Mesenchymal stem cell (in vitro differentiated cells and primary cell): ENCODE data around the gene EGFR.
A peak's percentile ranks its signal among the peaks of the same experiment; 100 is the strongest.

ENCODE experiments used
- DNase-seq: peaks from one replicate; pipeline ENCODE4 v3.0.0-alpha.2; 2013
- H2AFZ ChIP-seq: one replicate; pipeline ENCODE4 v1.6.1; 2013; ENCODE audit warnings: low read depth, mild to moderate bottlenecking, control low read depth, inconsistent platforms, low read length, moderate library complexity
- H2AK5ac ChIP-seq: 2 replicates; pipeline ENCODE4 v1.6.1; 2013; ENCODE audit warnings: low read length, moderate library complexity, mild to moderate bottlenecking, inconsistent platforms; ENCODE audit not compliant: severe bottlenecking
- H2BK120ac ChIP-seq: one replicate; pipeline ENCODE4 v1.6.1; 2013; ENCODE audit warnings: low read depth, mild to moderate bottlenecking, inconsistent platforms, low read length, moderate library complexity
- H2BK12ac ChIP-seq, 2 experiments: one replicate each; pipeline ENCODE4 v1.6.1; 2013; ENCODE audit warnings: inconsistent platforms in 2 of 2, low read length in 2 of 2, mild to moderate bottlenecking in 2 of 2, moderate library complexity in 2 of 2, control low read depth in 1 of 2
- H2BK15ac ChIP-seq: one replicate; pipeline ENCODE4 v1.6.1; 2013; ENCODE audit warnings: mild to moderate bottlenecking, low read depth, inconsistent platforms; ENCODE audit not compliant: poor library complexity, severe bottlenecking
- H2BK5ac ChIP-seq: 2 replicates; pipeline ENCODE4 v1.6.1; 2013; ENCODE audit warnings: low read depth, mild to moderate bottlenecking, low read length, control low read depth, inconsistent platforms; ENCODE audit not compliant: poor library complexity, severe bottlenecking
- H3K14ac ChIP-seq, 2 experiments: one replicate each; pipeline ENCODE4 v1.6.1; 2013; ENCODE audit warnings: inconsistent platforms in 2 of 2, low read length in 2 of 2, control low read depth in 1 of 2, mild to moderate bottlenecking in 1 of 2, moderate library complexity in 1 of 2
- H3K18ac ChIP-seq, 2 experiments: one replicate each; pipeline ENCODE4 v1.6.1; 2013; ENCODE audit warnings: inconsistent platforms in 2 of 2, low read length in 2 of 2, control low read depth in 1 of 2, low read depth in 1 of 2, mild to moderate bottlenecking in 1 of 2
- H3K23ac ChIP-seq, 2 experiments: one replicate each; pipeline ENCODE4 v1.6.1; 2013; ENCODE audit warnings: inconsistent platforms in 2 of 2, low read length in 2 of 2, mild to moderate bottlenecking in 2 of 2, moderate library complexity in 2 of 2, control low read depth in 1 of 2
- H3K27ac ChIP-seq: 2 replicates; pipeline ENCODE4 v1.5.1; 2013; ENCODE audit warnings: mild to moderate bottlenecking, moderate library complexity, low read length, control low read depth, inconsistent platforms; ENCODE audit not compliant: poor library complexity, severe bottlenecking
- H3K27me3 ChIP-seq, 2 experiments: 2 replicates each; pipeline versions ENCODE4 v1.6.1 to v1.7.0; 2013; ENCODE audit warnings: low read length in 2 of 2, mild to moderate bottlenecking in 2 of 2, moderate library complexity in 2 of 2, control low read depth in 1 of 2, inconsistent platforms in 1 of 2; ENCODE audit not compliant: control insufficient read depth in 1 of 2, insufficient read depth in 1 of 2
- H3K36me3 ChIP-seq, 2 experiments: 2 replicates each; pipeline versions ENCODE4 v1.6.1 to v1.7.0; 2013; ENCODE audit warnings: low read length in 2 of 2, control low read depth in 1 of 2, inconsistent platforms in 1 of 2, low read depth in 1 of 2, mild to moderate bottlenecking in 1 of 2; ENCODE audit not compliant: insufficient read depth in 2 of 2, control insufficient read depth in 1 of 2
- H3K4ac ChIP-seq, 2 experiments: one replicate each; pipeline ENCODE4 v1.6.1; 2013; ENCODE audit warnings: inconsistent platforms in 2 of 2, low read length in 2 of 2, mild to moderate bottlenecking in 2 of 2, moderate library complexity in 2 of 2, control low read depth in 1 of 2, low read depth in 1 of 2
- H3K4me1 ChIP-seq: 2 replicates; pipeline ENCODE4 v1.6.1; 2013; ENCODE audit warnings: low read depth, low read length, control low read depth; ENCODE audit not compliant: control insufficient read depth, insufficient read depth
- H3K4me2 ChIP-seq: 2 replicates; pipeline ENCODE4 v1.6.1; 2013; ENCODE audit warnings: low read length, mild to moderate bottlenecking, inconsistent platforms; ENCODE audit not compliant: poor library complexity, severe bottlenecking
- H3K4me3 ChIP-seq, 2 experiments: 2 replicates each; pipeline versions ENCODE4 v1.5.1 to v1.7.0; 2013; ENCODE audit warnings: low read length in 2 of 2, mild to moderate bottlenecking in 2 of 2, control low read depth in 1 of 2, low read depth in 1 of 2; ENCODE audit not compliant: insufficient read depth in 1 of 2
- H3K79me1 ChIP-seq: replicated peaks from 2 replicates; pipeline ENCODE4 v1.6.1; 2013; ENCODE audit warnings: mild to moderate bottlenecking, control low read depth, low read length, inconsistent platforms; ENCODE audit not compliant: poor library complexity, severe bottlenecking
- H3K9ac ChIP-seq: 2 replicates; pipeline ENCODE4 v1.7.0; 2013; ENCODE audit warnings: mild to moderate bottlenecking, low read length, moderate library complexity
- H3K9me3 ChIP-seq: 2 replicates; pipeline ENCODE4 v1.7.0; 2013; ENCODE audit warnings: mild to moderate bottlenecking, low read length; ENCODE audit not compliant: control insufficient read depth
- H4K8ac ChIP-seq: one replicate; pipeline ENCODE4 v1.6.1; 2013; ENCODE audit warnings: inconsistent platforms, mild to moderate bottlenecking, low read length, moderate library complexity
- H4K91ac ChIP-seq: one replicate; pipeline ENCODE4 v1.6.1; 2013; ENCODE audit warnings: mild to moderate bottlenecking, low read length, inconsistent platforms
- WGBS: methylation state at CpG from one replicate; pipeline ENCODE4 v1.1.7; 2013; ENCODE audit warnings: mixed read lengths; 5-methylcytosine and 5-hydroxymethylcytosine counted together

The EGFR gene

GRCh38 chr7:55209366-55209765 is 190.5 kb downstream of the EGFR start:
- Histone ChIP-seq H3K23ac (no peak overlapping the region), H3K4me2 (no peak overlapping the region), H3K4me1 (peaks cover 9% of the 10 kb centered on the region), H3K4ac (no peak overlapping the region), H3K14ac (no peak overlapping the region), H3K27ac (no peak overlapping the region), H3K9me3 (no peaks in the 10 kb centered on the region), H2AK5ac (no peak overlapping the region), H3K9ac (no peak overlapping the region), H2BK12ac (no peak overlapping the region), H2AFZ (no peak overlapping the region), H4K91ac (no peak overlapping the region), H2BK5ac (no peak overlapping the region), H3K27me3 (no peaks in the 10 kb centered on the region), H3K18ac (no peak overlapping the region), H4K8ac (no peak overlapping the region), H3K4me3 (no peak overlapping the region), H2BK120ac (no peak overlapping the region), H3K79me1 (peaks cover 10% of the 10 kb centered on the region), H3K36me3 (peaks cover 37 to 77% of the 10 kb centered on the region in 2 experiments), H2BK15ac (no peak overlapping the region)
- 83% methylated on average over 3 of the region's 4 CpGs for WGBS
- DNase-seq = no peak

DNA sequence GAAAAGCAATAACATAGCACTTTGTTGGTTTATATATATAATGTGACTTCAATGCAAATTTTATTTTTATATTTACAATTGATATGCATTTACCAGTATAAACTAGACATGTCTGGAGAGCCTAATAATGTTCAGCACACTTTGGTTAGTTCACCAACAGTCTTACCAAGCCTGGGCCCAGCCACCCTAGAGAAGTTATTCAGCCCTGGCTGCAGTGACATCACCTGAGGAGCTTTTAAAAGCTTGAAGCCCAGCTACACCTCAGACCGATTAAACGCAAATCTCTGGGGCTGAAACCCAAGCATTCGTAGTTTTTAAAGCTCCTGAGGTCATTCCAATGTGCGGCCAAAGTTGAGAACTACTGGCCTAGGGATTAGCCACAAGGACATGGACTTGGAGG is 191.4 kb downstream of the EGFR start:
- Histone ChIP-seq H3K9me3 (no peaks in the 10 kb centered on the region), H3K4ac (no peak overlapping the region), H3K4me2 (no peak overlapping the region), H3K79me1 (peaks cover 10% of the 10 kb centered on the region), H3K14ac (no peak overlapping the region), H2BK120ac (no peak overlapping the region), H2BK12ac (no peak overlapping the region), H3K36me3 (peaks cover 31 to 69% of the 10 kb centered on the region in 2 experiments), H3K4me3 (no peak overlapping the region), H2BK15ac (no peak overlapping the region), H3K27ac (no peak overlapping the region), H2AFZ (no peak overlapping the region), H4K91ac (no peak overlapping the region), H3K27me3 (no peaks in the 10 kb centered on the region), H3K4me1 (peaks cover 9% of the 10 kb centered on the region), H3K9ac (no peak overlapping the region), H3K18ac (no peak overlapping the region), H3K23ac (no peak overlapping the region), H2AK5ac (no peak overlapping the region), H4K8ac (no peak overlapping the region), H2BK5ac (no peak overlapping the region)
- no peak for DNase-seq
- WGBS = 98% methylated on average over 4 of the region's 4 CpGs

DNA sequence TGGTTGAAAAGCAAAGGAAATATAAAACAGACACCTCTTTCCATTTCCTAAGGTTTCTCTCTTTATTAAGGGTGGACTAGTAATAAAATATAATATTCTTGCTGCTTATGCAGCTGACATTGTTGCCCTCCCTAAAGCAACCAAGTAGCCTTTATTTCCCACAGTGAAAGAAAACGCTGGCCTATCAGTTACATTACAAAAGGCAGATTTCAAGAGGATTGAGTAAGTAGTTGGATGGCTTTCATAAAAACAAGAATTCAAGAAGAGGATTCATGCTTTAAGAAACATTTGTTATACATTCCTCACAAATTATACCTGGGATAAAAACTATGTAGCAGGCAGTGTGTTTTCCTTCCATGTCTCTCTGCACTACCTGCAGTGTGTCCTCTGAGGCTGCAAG is 191.9 kb downstream of the EGFR start:
- H3K4ac ChIP-seq = no peak overlapping the region
- H3K14ac ChIP-seq = no peak overlapping the region
- H3K18ac ChIP-seq = no peak overlapping the region
- no peak overlapping the region for H3K4me2 ChIP-seq
- no peak overlapping the region for H2AK5ac ChIP-seq
- H3K9me3 ChIP-seq = no peaks in the 10 kb centered on the region
- H3K4me1 ChIP-seq = peaks cover 9% of the 10 kb centered on the region
- H2AFZ ChIP-seq = no peak overlapping the region
- WGBS = no CpG with 5 or more reads among the region's 1 CpG
- peaks cover 27 to 64% of the 10 kb centered on the region in 2 experiments for H3K36me3 ChIP-seq
- H3K79me1 ChIP-seq = peaks cover 10% of the 10 kb centered on the region
- no peak overlapping the region for H2BK12ac ChIP-seq
- no peak overlapping the region for H2BK120ac ChIP-seq
- H3K27me3 ChIP-seq = no peaks in the 10 kb centered on the region
- H2BK15ac ChIP-seq = no peak overlapping the region
- H3K27ac ChIP-seq = no peak overlapping the region
- H3K23ac ChIP-seq = no peak overlapping the region
- DNase-seq = no peak
- no peak overlapping the region for H2BK5ac ChIP-seq
- H4K91ac ChIP-seq = no peak overlapping the region
- no peak overlapping the region for H4K8ac ChIP-seq
- H3K4me3 ChIP-seq = no peak overlapping the region
- no peak overlapping the region for H3K9ac ChIP-seq

DNA sequence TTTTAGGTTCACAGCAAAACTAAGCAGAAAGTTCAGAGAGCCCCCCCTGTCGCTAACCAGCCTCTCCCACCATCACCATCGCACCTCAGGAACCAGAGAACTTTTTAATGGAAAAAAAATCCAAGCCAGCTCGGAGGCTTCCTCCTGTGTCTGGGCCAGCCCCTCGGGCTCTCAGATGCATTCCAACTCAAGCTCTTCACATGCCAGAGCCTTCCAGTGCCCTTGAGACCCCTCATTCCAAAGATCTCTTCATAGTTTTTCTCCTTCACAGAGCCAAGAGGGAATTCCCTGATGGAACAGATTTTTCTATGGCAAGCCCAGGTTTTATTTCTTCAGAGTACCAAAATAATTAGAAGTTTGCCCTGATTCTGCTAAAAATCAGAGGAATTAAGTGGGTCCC is 192.9 kb downstream of the EGFR start:
- H3K9me3 ChIP-seq = no peaks in the 10 kb centered on the region
- H4K91ac ChIP-seq = no peak overlapping the region
- 58% methylated on average over 4 of the region's 4 CpGs for WGBS
- no peak overlapping the region for H4K8ac ChIP-seq
- H3K4me2 ChIP-seq = no peak overlapping the region
- H3K14ac ChIP-seq = no peak overlapping the region
- no peak overlapping the region for H3K23ac ChIP-seq
- no peak overlapping the region for H2BK15ac ChIP-seq
- no peak for DNase-seq
- no peaks in the 10 kb centered on the region for H3K27me3 ChIP-seq
- no peak overlapping the region for H2AK5ac ChIP-seq
- no peak overlapping the region for H3K27ac ChIP-seq
- no peak overlapping the region for H2AFZ ChIP-seq
- H3K79me1 ChIP-seq = peaks cover 7% of the 10 kb centered on the region
- H3K9ac ChIP-seq = no peak overlapping the region
- H2BK120ac ChIP-seq = no peak overlapping the region
- H3K4me3 ChIP-seq = no peak overlapping the region
- peaks cover 23 to 53% of the 10 kb centered on the region in 2 experiments for H3K36me3 ChIP-seq
- peaks cover 6% of the 10 kb centered on the region for H3K4me1 ChIP-seq
- no peak overlapping the region for H3K4ac ChIP-seq
- no peak overlapping the region for H3K18ac ChIP-seq
- H2BK12ac ChIP-seq = peak overlapping the region in 1 of 2 experiments; percentile 57
- H2BK5ac ChIP-seq = no peak overlapping the region
